LNCaP clone FGC (cell line): ENCODE measurements around the gene ECM1.

ENCODE experiments used
- DNase-seq: peaks from one replicate; pipeline ENCODE4 v3.0.0-alpha.2; 2011; ENCODE audit warnings: low read depth
- H3K4me3 ChIP-seq: 2 replicates; pipeline ENCODE4 v1.5.1; 2011; ENCODE audit warnings: mild to moderate bottlenecking, low read depth, low read length, control low read depth
- CTCF ChIP-seq: IDR thresholded peaks from 2 replicates; pipeline ENCODE4 v1.5.1; 2012; ENCODE audit warnings: mild to moderate bottlenecking; ENCODE audit not compliant: control insufficient read depth, insufficient read depth; ENCODE audit errors: extremely low read depth

The ECM1 gene

GRCh38 chr1:150537732-150538684 lies 30.1 kb downstream of the ECM1 start:
- TF ChIP-seq CTCF = no peak

GRCh38 chr1:150543500-150544143 lies 35.7 kb downstream of the ECM1 start:
- no peak for TF ChIP-seq CTCF
- no peak for DNase-seq
- H3K4me3 ChIP-seq = no peak overlapping the region

More at GRCh38 chr1:150537732-150538684, 30.1 kb downstream of the ECM1 start:
- no peak for DNase-seq
- H3K4me3 ChIP-seq = no peak overlapping the region

- TF ChIP-seq CTCF = no peak
- DNase-seq = no peak
- H3K4me3 ChIP-seq = no peak overlapping the region
Measured at GRCh38 chr1:150544204-150544603, 36.3 kb downstream of the ECM1 start.

GRCh38 chr1:150545486-150546032 lies 37.6 kb downstream of the ECM1 start:
- no peak for TF ChIP-seq CTCF
- H3K4me3 ChIP-seq = no peak overlapping the region
- DNase-seq = no peak

- no peak for DNase-seq
- no peak for TF ChIP-seq CTCF
- no peak overlapping the region for H3K4me3 ChIP-seq
Measured at GRCh38 chr1:150546294-150546937, 38.5 kb downstream of the ECM1 start.

GRCh38 chr1:150548324-150548631 lies 40.4 kb downstream of the ECM1 start:
- no peak for TF ChIP-seq CTCF
- no peak for DNase-seq
- peak overlapping the region; percentile 53 for H3K4me3 ChIP-seq
